Retinal pigment epithelial cell (primary cell): Measurements from ENCODE around the gene PPP1R37.
A peak's percentile ranks its signal among the peaks of the same experiment; 100 is the strongest.

ENCODE experiments used
- DNase-seq: peaks from one replicate; pipeline ENCODE4 v3.0.0-alpha.2; 2010; ENCODE audit warnings: low read depth
- H3K4me3 ChIP-seq: 2 replicates; pipeline ENCODE4 v1.5.1; 2011; ENCODE audit warnings: mild to moderate bottlenecking, low read length, control low read depth, moderate library complexity
- CTCF ChIP-seq: conservative IDR thresholded peaks from 2 replicates; pipeline ENCODE4 v1.5.1; 2011; ENCODE audit warnings: low read depth, low read length, control low read depth, inconsistent platforms

The PPP1R37 gene

GRCh38 chr19:45153339-45154063 lies 60.5 kb downstream of the PPP1R37 start:
- DNase-seq: peak; percentile 30
- TF ChIP-seq CTCF: no peak
- H3K4me3 ChIP-seq: peak overlapping the region; percentile 6

- no peak overlapping the region for H3K4me3 ChIP-seq
- TF ChIP-seq CTCF: no peak
- peak; percentile 79 for DNase-seq
These were observed 61.3 kb downstream of the PPP1R37 start for GRCh38 chr19:45154064-45154827.

GRCh38 chr19:45156011-45156630 lies 63.1 kb downstream of the PPP1R37 start:
- no peak for TF ChIP-seq CTCF
- no peak overlapping the region for H3K4me3 ChIP-seq
- no peak for DNase-seq

- DNase-seq: no peak
- H3K4me3 ChIP-seq: no peak overlapping the region
- no peak for TF ChIP-seq CTCF
These were observed 63.8 kb downstream of the PPP1R37 start for GRCh38 chr19:45156751-45157150.

- no peak for DNase-seq
- no peak overlapping the region for H3K4me3 ChIP-seq
- no peak for TF ChIP-seq CTCF
These were observed 65.7 kb downstream of the PPP1R37 start for GRCh38 chr19:45158503-45159209.

GRCh38 chr19:45159210-45159970 lies 66.4 kb downstream of the PPP1R37 start:
- H3K4me3 ChIP-seq: no peak overlapping the region
- DNase-seq: no peak

More at GRCh38 chr19:45159210-45159970, 66.4 kb downstream of the PPP1R37 start:
- no peak for TF ChIP-seq CTCF
